Epithelial cell of esophagus (primary cell): ENCODE data around the gene TMEM143.
"Not testable (repeated sequence)": the region's sequence is repeated elsewhere in the genome, so short reads cannot be mapped to it uniquely, and the experiment has no call there.

ENCODE experiments used
- DNase-seq: peaks from one replicate; pipeline ENCODE4 v3.0.0; 2010; ENCODE audit warnings: low read depth
- H3K4me3 ChIP-seq: 2 replicates; pipeline ENCODE4 v1.5.1; 2011; ENCODE audit warnings: mild to moderate bottlenecking, low read length, control low read depth
- TF ChIP-seq, protein P1 (sequence below): IDR thresholded peaks from 2 replicates; pipeline ENCODE4 v1.5.1; 2011; ENCODE audit warnings: low read depth, mild to moderate bottlenecking, low read length, control low read depth, inconsistent platforms; ENCODE audit not compliant: insufficient read depth; ENCODE audit errors: missing control alignments

Gene TMEM143

DNA sequence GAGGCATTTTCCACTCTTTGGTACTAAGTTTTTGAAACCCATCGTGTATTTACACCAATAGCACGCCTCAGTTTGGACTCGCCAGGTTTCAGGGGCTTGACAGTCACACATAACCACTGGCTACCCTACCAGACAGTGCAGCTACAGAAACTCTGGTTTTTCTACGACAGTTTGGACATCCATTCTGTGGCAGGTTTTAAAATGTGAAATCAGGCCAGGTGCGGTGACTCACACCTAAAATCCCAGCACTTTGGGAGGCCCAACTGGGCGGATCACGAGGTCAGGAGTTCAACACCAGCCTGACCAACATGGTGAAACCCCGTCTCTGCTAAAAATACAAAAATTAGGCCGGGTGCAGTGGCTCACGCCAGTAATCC, 14.4 kb upstream of the TMEM143 start:
- TF ChIP-seq, protein P1, sequence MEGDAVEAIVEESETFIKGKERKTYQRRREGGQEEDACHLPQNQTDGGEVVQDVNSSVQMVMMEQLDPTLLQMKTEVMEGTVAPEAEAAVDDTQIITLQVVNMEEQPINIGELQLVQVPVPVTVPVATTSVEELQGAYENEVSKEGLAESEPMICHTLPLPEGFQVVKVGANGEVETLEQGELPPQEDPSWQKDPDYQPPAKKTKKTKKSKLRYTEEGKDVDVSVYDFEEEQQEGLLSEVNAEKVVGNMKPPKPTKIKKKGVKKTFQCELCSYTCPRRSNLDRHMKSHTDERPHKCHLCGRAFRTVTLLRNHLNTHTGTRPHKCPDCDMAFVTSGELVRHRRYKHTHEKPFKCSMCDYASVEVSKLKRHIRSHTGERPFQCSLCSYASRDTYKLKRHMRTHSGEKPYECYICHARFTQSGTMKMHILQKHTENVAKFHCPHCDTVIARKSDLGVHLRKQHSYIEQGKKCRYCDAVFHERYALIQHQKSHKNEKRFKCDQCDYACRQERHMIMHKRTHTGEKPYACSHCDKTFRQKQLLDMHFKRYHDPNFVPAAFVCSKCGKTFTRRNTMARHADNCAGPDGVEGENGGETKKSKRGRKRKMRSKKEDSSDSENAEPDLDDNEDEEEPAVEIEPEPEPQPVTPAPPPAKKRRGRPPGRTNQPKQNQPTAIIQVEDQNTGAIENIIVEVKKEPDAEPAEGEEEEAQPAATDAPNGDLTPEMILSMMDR: no peak
- H3K4me3 ChIP-seq: no peak overlapping the region
- no peak for DNase-seq

DNA sequence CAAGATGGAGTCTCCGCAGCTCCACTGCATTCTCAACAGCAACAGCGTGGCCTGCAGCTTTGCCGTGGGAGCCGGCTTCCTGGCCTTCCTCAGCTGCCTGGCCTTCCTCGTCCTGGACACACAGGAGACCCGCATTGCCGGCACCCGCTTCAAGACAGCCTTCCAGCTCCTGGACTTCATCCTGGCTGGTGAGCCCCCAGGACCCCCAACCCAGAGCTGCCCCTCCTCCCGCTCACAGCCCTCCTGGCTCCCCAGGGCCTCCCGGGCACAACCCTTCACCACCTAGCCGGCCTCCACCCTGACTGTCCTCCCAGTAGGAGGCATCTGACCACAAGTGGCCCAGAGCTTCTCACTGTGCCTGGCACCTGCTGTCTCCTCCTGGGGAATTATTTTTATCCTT, 9.8 kb upstream of the TMEM143 start:
- TF ChIP-seq, protein P1: no peak
- no peak overlapping the region for H3K4me3 ChIP-seq

DNA sequence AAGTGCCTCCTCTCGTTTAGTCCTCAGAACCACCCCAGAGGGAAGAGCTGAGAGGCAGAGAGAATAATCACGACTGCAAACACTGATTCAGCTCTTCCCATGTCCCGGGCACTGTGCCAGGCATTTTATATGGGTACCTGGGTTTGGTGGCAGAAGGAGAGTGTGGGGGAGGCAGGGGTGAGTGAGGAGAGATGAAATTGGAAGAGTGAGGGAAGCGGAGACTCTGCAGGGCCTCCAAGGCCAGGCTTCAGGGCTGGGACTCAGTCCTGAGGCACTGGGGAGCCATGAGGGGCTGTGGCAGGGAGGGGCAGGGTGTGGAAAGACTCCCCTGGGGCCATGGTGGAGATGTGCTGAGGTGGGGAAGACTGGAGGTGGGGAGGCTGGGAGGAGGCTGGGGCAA, 9.2 kb upstream of the TMEM143 start:
- DNase-seq: peak; percentile 55
- TF ChIP-seq, protein P1: no peak
- no peak overlapping the region for H3K4me3 ChIP-seq

More for the DNA sequence above, 9.8 kb upstream of the TMEM143 start:
- DNase-seq: no peak

DNA sequence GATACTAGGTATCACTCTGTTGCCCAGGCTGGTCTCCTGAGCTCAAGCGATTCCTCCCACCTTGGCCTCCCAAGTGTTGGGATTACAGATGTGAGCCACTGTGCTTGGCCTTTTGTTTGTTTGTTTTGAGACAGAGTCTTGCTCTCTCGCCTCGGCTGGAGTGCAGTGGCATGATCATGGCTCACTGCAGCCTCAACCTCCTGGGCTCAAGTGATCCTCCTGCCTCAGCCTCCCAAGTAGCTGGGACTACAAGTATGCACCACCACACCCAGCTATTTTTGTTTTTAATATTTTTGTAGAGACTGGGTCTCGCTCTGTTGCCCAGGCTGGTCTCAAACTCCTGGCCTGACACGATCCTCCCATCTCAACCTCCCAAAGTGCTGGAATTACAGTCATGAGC, 8.0 kb upstream of the TMEM143 start:
- not testable (repeated sequence) for H3K4me3 ChIP-seq, DNase-seq

DNA sequence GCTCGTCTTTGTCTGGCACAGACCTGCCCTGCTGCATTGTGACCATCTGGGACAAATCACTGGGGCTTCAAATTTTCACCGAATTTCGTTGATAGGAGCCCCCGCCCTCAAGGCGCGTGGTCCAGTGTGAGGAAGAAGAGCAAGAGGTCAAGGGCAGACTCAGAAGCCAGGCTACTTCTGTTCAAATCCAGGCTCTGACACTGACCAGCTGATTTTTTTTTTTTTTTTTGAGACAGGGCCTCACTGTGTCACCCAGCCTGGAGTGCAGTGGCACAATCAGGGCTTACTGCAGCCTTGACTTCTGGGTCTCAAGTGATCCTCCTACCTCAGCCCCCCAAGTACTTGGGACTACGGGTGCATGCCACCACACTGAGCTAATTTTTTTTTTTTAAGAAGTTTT, 7.6 kb upstream of the TMEM143 start:
- H3K4me3 ChIP-seq: no peak overlapping the region
- TF ChIP-seq, protein P1: no peak
- DNase-seq: no peak

DNA sequence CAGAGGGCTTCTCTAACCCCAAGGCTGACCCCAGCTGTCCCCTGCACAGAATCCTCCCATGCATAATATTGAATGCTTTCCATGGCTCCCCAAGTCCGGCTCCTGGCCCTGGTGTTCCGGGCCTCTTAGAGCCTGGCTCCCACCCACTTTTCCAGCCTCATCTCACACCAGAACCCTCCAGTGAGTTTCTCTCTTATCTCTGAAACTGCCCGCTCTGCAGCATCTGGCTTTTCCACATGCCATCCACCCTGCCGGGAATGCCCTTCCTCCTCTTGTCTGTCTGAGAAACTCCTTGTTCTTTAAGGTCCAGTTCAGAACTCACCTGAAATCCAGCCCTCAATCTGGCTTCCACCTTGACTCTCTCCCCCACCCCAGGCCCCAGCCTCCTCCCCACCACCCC, 7.2 kb upstream of the TMEM143 start:
- no peak for DNase-seq
- TF ChIP-seq, protein P1: no peak

DNA sequence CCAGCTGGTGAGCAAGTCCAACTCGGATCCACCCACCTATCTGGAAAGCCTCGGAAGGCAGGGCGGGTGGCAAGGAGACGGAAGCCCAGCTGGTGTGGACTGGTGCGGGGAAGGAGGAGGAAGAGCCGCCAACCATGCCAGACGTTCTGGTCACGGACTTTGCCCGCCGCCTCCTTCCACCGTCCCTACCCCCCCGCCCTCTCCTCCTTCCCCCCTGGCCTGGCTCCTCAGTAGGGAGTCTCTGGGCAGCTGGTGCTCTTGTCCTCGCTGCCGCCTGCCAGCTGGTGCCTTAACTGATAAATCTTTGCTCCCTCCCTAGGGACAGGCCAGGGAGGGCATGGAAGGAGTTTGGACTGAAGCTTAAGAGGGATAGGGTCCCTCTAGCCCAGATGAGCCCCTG, 5.2 kb upstream of the TMEM143 start:
- TF ChIP-seq, protein P1: no peak
- no peak for DNase-seq
- H3K4me3 ChIP-seq: no peak overlapping the region

More for the DNA sequence above, 7.2 kb upstream of the TMEM143 start:
- no peak overlapping the region for H3K4me3 ChIP-seq

DNA sequence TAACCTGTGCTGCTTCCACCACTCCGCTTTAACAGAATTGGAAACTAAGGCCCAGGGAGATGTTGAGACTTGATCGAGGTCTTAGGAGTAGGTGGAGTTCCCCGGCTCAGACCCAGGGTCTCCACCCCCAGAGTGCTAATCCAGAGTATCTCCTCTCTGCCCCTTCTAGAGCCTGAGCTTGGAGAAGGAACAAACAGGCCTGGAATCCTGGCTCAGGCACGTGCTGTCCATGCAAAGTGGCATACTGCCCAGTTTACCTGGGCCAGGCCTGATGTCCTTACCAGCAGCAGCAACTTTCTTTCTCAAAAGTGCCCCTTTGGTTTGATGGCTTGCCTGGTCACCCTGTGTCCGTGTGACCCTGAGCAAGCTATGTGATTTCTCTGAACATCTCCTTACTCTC, 4.1 kb upstream of the TMEM143 start:
- TF ChIP-seq, protein P1: no peak
- no peak for DNase-seq
- H3K4me3 ChIP-seq: no peak overlapping the region
